Spleen (tissue), 7 donors: ENCODE results near the gene DTL.

Source experiments
- POLR2A ChIP-seq, 3 donors: fragments of 450-650 bp; IDR thresholded peaks; one replicate each; pipeline ENCODE4 v1.5.1; 2017; ENCODE audit warnings: antibody characterized with exemption in 3 of 3, mild to moderate bottlenecking in 1 of 3
- POLR2AphosphoS5 ChIP-seq, 3 donors: sonication (generic); formaldehyde crosslinking; IDR thresholded peaks; one replicate each; pipeline ENCODE4 v1.5.1; 2017; ENCODE audit warnings: antibody characterized with exemption in 3 of 3
- TF ChIP-seq, protein P1 (sequence below), 11 experiments: fragments of 200-600 bp in 7 of 11; fragments of 450-650 bp in 4 of 11; sonication (generic) in 4 of 11; IDR thresholded peaks in 8 of 11; conservative IDR thresholded peaks in 3 of 11; 1 replicate in 7 of 11; 2 replicates in 4 of 11; pipeline versions ENCODE4 v1.4.0 to v1.8.0; 2016 to 2021; ENCODE audit warnings: antibody characterized with exemption in 11 of 11, inconsistent platforms in 4 of 11, mild to moderate bottlenecking in 1 of 11
- donor health status: DM: no; HTN: no; CAD: no; lungs with moderate emphysema.
- donor health status: DM: no; HTN: no; CAD: no.
- donor health status: DM: no; HTN: no; CAD: no.

DNA sequence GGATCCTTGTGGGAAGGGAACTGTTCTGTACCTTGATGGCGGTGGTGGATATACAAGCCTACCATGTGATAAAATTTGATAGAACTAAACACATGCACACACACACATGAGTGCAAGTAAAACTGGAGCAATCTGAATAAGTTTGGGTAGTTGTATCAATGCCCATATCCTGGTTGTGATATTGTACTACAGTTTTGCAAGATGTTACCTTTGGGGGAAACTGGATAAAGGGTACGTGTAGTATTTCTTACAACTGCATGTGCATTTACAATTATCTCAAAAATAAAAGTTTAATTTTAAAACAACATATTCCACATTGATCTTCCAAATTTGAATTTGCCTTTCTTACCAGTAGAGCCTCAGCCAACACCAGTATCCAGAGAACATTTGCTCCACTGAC is 99.6 kb downstream of the DTL start:
- no peak for TF ChIP-seq POLR2AphosphoS5 (IDR thresholded peaks at IDR 0.05)
- no peak for TF ChIP-seq POLR2A (IDR thresholded peaks at IDR 0.05)
- TF ChIP-seq, protein P1, sequence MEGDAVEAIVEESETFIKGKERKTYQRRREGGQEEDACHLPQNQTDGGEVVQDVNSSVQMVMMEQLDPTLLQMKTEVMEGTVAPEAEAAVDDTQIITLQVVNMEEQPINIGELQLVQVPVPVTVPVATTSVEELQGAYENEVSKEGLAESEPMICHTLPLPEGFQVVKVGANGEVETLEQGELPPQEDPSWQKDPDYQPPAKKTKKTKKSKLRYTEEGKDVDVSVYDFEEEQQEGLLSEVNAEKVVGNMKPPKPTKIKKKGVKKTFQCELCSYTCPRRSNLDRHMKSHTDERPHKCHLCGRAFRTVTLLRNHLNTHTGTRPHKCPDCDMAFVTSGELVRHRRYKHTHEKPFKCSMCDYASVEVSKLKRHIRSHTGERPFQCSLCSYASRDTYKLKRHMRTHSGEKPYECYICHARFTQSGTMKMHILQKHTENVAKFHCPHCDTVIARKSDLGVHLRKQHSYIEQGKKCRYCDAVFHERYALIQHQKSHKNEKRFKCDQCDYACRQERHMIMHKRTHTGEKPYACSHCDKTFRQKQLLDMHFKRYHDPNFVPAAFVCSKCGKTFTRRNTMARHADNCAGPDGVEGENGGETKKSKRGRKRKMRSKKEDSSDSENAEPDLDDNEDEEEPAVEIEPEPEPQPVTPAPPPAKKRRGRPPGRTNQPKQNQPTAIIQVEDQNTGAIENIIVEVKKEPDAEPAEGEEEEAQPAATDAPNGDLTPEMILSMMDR (IDR thresholded peaks at IDR 0.05 in 8 of 11, conservative IDR thresholded peaks at IDR 0.05 in 3 of 11) = no peak
